ENCODE results near the gene FOXO3.

DNA sequence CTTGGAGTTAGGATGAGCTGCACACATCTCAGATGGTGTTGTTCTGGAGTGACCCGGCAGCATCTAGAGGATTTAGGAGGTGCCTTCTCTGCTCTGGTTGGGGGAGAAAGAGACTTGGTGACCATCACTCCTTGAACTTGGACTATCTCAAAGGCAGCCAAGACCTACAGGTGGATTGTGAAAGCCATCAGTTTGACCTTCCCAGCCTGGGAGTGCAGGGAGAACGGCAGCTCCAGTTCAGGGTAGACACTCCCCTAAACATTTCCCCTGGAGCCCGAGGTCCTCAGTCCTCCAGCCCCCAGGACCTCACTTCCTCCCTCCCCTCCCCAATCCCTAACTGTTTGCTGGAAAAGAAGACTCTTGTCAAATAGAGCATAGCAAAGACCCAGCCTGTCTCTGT is 158.8 kb downstream of the FOXO3 start:
- TF ChIP-seq, protein P1, sequence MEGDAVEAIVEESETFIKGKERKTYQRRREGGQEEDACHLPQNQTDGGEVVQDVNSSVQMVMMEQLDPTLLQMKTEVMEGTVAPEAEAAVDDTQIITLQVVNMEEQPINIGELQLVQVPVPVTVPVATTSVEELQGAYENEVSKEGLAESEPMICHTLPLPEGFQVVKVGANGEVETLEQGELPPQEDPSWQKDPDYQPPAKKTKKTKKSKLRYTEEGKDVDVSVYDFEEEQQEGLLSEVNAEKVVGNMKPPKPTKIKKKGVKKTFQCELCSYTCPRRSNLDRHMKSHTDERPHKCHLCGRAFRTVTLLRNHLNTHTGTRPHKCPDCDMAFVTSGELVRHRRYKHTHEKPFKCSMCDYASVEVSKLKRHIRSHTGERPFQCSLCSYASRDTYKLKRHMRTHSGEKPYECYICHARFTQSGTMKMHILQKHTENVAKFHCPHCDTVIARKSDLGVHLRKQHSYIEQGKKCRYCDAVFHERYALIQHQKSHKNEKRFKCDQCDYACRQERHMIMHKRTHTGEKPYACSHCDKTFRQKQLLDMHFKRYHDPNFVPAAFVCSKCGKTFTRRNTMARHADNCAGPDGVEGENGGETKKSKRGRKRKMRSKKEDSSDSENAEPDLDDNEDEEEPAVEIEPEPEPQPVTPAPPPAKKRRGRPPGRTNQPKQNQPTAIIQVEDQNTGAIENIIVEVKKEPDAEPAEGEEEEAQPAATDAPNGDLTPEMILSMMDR (IDR thresholded peaks at IDR 0.05): no peak
- TF ChIP-seq EZH2phosphoT487 (IDR thresholded peaks at IDR 0.05): no peak

All from neural progenitor cell (in vitro differentiated cells).